ENCODE data around the gene RBM3.
A peak's percentile ranks its signal among the peaks of the same experiment; 100 is the strongest.

The RBM3 gene

GRCh38 chrX:48590203-48591103 is 16.2 kb downstream of the RBM3 start:
- no peak for TF ChIP-seq CTCF (IDR thresholded peaks at IDR 0.05; ENCODE audit: control insufficient read depth, insufficient read depth, low read depth, low read length, missing control alignments)
- no peak overlapping the region for H3K4me3 ChIP-seq (ENCODE audit: control insufficient read depth, low read depth, low read length)
- DNase-seq (ENCODE audit: low read depth) = no peak

GRCh38 chrX:48591255-48591791 is 17.0 kb downstream of the RBM3 start:
- no peak overlapping the region for H3K4me3 ChIP-seq (ENCODE audit: control insufficient read depth, low read depth, low read length)
- DNase-seq (ENCODE audit: low read depth) = no peak
- TF ChIP-seq CTCF (IDR thresholded peaks at IDR 0.05; ENCODE audit: control insufficient read depth, insufficient read depth, low read depth, low read length, missing control alignments) = peak; percentile 13

- TF ChIP-seq CTCF (IDR thresholded peaks at IDR 0.05; ENCODE audit: control insufficient read depth, insufficient read depth, low read depth, low read length, missing control alignments) = no peak
- DNase-seq (ENCODE audit: low read depth) = no peak
- no peak overlapping the region for H3K4me3 ChIP-seq (ENCODE audit: control insufficient read depth, low read depth, low read length)
These were observed 18.7 kb downstream of the RBM3 start for GRCh38 chrX:48592971-48593370.

- no peak for DNase-seq (ENCODE audit: low read depth)
- no peak for TF ChIP-seq CTCF (IDR thresholded peaks at IDR 0.05; ENCODE audit: control insufficient read depth, insufficient read depth, low read depth, low read length, missing control alignments)
- no peak overlapping the region for H3K4me3 ChIP-seq (ENCODE audit: control insufficient read depth, low read depth, low read length)
These were observed 21.6 kb downstream of the RBM3 start for GRCh38 chrX:48595929-48596328.

GRCh38 chrX:48597353-48598264 is 23.3 kb downstream of the RBM3 start, which contains the start of gene WDR13:
WDR13 (plus strand) TSS chrX:48597492; CDS start chrX:48597997, 505 bp downstream.
- DNase-seq (ENCODE audit: low read depth) = peak; percentile 86
- H3K4me3 ChIP-seq (ENCODE audit: control insufficient read depth, low read depth, low read length) = peak within 1 kb of the TSS; percentile 49
- no peak for TF ChIP-seq CTCF (IDR thresholded peaks at IDR 0.05; ENCODE audit: control insufficient read depth, insufficient read depth, low read depth, low read length, missing control alignments)

GRCh38 chrX:48598614-48599013 is 24.3 kb downstream of the RBM3 start:
- TF ChIP-seq CTCF (IDR thresholded peaks at IDR 0.05; ENCODE audit: control insufficient read depth, insufficient read depth, low read depth, low read length, missing control alignments) = no peak
- DNase-seq (ENCODE audit: low read depth) = no peak
- H3K4me3 ChIP-seq (ENCODE audit: control insufficient read depth, low read depth, low read length) = peak overlapping the region; percentile 49
